MM.1S (cell line): Measurements from ENCODE around the gene SLC7A1.

Source experiments
- DNase-seq: peaks from one replicate; pipeline ENCODE4 v3.0.0-alpha.2; 2015
- H2AFZ ChIP-seq: fragments of 300-600 bp; sonication (generic); 2 replicates; pipeline ENCODE4 v1.6.0; 2016; ENCODE audit warnings: antibody characterized with exemption, low read length
- H3F3A ChIP-seq: fragments of 300-600 bp; sonication (generic); 2 replicates; pipeline ENCODE4 v1.6.1; 2016; ENCODE audit warnings: mild to moderate bottlenecking, antibody characterized with exemption, low read length, moderate library complexity, mixed read lengths; ENCODE audit not compliant: insufficient read depth
- H3K27ac ChIP-seq: fragments of 300-600 bp; sonication (generic); 2 replicates; pipeline ENCODE4 v1.5.1; 2016; ENCODE audit warnings: mild to moderate bottlenecking, low read length
- H3K27me3 ChIP-seq: fragments of 300-600 bp; sonication (generic); replicated peaks from 2 replicates; pipeline ENCODE4 v1.6.0; 2016; ENCODE audit warnings: low read length; ENCODE audit not compliant: insufficient read depth
- H3K36me3 ChIP-seq: fragments of 300-600 bp; sonication (generic); replicated peaks from 2 replicates; pipeline ENCODE4 v1.6.1; 2016; ENCODE audit warnings: mild to moderate bottlenecking, low read length, mixed read lengths; ENCODE audit not compliant: insufficient read depth
- H3K4me1 ChIP-seq: fragments of 300-600 bp; sonication (generic); 2 replicates; pipeline ENCODE4 v1.6.1; 2016; ENCODE audit warnings: low read length, mixed read lengths
- H3K4me2 ChIP-seq: fragments of 300-600 bp; sonication (generic); 2 replicates; pipeline ENCODE4 v1.6.0; 2016; ENCODE audit warnings: low read depth, low read length
- H3K4me3 ChIP-seq: fragments of 300-600 bp; sonication (generic); 2 replicates; pipeline ENCODE4 v1.5.1; 2016; ENCODE audit warnings: low read length, mixed read lengths
- H3K79me2 ChIP-seq: fragments of 300-600 bp; sonication (generic); 2 replicates; pipeline ENCODE4 v1.6.1; 2016; ENCODE audit warnings: mixed run types, low read length, mixed read lengths
- H3K9ac ChIP-seq: fragments of 300-600 bp; sonication (generic); 2 replicates; pipeline ENCODE4 v1.6.1; 2016; ENCODE audit warnings: low read length, mixed read lengths
- H3K9me2 ChIP-seq: fragments of 300-600 bp; sonication (generic); replicated peaks from 2 replicates; pipeline ENCODE4 v1.6.1; 2016; ENCODE audit warnings: mild to moderate bottlenecking, low read length, mixed read lengths; ENCODE audit not compliant: insufficient read depth
- H3K9me3 ChIP-seq: fragments of 300-600 bp; sonication (generic); replicated peaks from 2 replicates; pipeline ENCODE4 v1.6.1; 2016; ENCODE audit warnings: mild to moderate bottlenecking, low read length, mixed read lengths; ENCODE audit not compliant: insufficient read depth
- H4K20me1 ChIP-seq: fragments of 300-600 bp; sonication (generic); 2 replicates; pipeline ENCODE4 v1.6.1; 2016; ENCODE audit warnings: mild to moderate bottlenecking, low read length, moderate library complexity, mixed read lengths; ENCODE audit not compliant: insufficient read depth
- EZH2 ChIP-seq: fragments of 300-600 bp; sonication (generic); optimal IDR thresholded peaks from 2 replicates; pipeline ENCODE3; 2017; ENCODE audit warnings: low read depth, mild to moderate bottlenecking, antibody characterized with exemption, low read length, mixed read lengths
- EZH2phosphoT487 ChIP-seq: fragments of 300-600 bp; sonication (generic); IDR thresholded peaks from 2 replicates; pipeline ENCODE4 v1.6.1; 2018; ENCODE audit warnings: antibody characterized with exemption, low read length
- TF ChIP-seq, protein P1 (sequence below): fragments of 300-600 bp; sonication (generic); IDR thresholded peaks from 2 replicates; pipeline ENCODE4 v1.5.1; 2016; ENCODE audit warnings: antibody characterized with exemption, low read length, mixed read lengths

Gene SLC7A1

DNA sequence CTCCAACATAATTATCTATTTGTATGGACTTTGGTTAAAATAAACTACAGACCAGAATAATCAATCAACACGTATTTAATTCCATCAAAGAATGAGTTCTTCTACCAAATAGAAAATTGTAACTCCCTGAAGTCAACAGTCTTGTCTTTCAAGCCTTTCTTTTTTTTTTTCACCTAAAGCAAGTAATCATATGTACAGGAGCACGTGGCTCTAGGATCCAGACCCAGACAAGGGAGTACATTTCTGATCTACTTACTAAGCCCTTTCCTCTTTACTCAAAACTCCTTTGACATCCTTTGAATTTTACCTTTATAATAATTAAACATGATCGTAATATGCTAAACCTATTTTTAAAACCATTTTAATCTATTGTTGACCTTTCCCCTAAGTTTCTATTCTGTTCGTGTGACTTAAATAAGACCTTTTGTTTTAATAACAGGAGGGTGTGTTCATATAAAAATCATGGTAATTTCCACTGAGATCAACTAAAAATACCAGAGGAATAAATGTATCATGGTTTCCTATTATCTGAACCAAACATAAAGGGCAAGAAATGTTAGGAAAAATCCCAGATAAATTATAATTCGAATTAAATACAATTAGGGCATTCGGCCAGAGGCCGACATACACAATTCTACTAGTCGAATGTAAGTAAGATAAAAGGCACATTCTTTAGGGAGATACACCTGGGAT is 1.7 kb downstream of the SLC7A1 start:
- no peaks in the 10 kb centered on the region for H3K9me3 ChIP-seq
- H3K4me2 ChIP-seq = peak overlapping the region; percentile 52
- H3K27me3 ChIP-seq = no peaks in the 10 kb centered on the region
- H3K4me1 ChIP-seq = no peaks in the 10 kb centered on the region
- no peaks in the 10 kb centered on the region for H3K36me3 ChIP-seq
- no peaks in the 10 kb centered on the region for H3K9me2 ChIP-seq
- H3K4me3 ChIP-seq = peak overlapping the region; percentile 75
- H3K79me2 ChIP-seq = peaks cover 64% of the 10 kb centered on the region
- H2AFZ ChIP-seq = no peak overlapping the region
- H3F3A ChIP-seq = no peaks in the 10 kb centered on the region
- no peak for DNase-seq
- no peak for TF ChIP-seq EZH2phosphoT487
- no peak for TF ChIP-seq EZH2
- TF ChIP-seq, protein P1, sequence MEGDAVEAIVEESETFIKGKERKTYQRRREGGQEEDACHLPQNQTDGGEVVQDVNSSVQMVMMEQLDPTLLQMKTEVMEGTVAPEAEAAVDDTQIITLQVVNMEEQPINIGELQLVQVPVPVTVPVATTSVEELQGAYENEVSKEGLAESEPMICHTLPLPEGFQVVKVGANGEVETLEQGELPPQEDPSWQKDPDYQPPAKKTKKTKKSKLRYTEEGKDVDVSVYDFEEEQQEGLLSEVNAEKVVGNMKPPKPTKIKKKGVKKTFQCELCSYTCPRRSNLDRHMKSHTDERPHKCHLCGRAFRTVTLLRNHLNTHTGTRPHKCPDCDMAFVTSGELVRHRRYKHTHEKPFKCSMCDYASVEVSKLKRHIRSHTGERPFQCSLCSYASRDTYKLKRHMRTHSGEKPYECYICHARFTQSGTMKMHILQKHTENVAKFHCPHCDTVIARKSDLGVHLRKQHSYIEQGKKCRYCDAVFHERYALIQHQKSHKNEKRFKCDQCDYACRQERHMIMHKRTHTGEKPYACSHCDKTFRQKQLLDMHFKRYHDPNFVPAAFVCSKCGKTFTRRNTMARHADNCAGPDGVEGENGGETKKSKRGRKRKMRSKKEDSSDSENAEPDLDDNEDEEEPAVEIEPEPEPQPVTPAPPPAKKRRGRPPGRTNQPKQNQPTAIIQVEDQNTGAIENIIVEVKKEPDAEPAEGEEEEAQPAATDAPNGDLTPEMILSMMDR = no peak
- peak overlapping the region; percentile 80; the same call in 1 of the 2 replicates for H3K9ac ChIP-seq
- no peak overlapping the region for H3K27ac ChIP-seq
- H4K20me1 ChIP-seq = no peaks in the 10 kb centered on the region; the same call in 1 of the 2 replicates

DNA sequence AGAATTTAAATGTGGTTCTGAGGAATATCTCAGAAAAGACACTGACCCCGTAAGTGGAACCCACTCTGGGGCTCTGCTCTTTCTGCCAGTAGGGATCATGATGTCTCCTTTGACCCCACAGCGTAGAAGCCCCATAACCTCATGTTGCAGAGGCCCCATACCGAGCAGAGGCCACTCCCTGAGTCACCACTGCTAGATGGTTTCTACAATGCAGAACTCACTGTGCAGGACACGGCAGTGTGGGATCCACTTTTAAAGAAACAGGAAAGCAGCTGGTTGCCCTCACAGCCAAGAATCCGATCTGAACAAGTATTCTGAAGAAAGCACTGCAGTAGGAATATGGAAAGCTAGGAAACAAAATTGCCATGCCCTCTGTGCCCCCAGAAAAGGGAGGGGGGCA is 4.2 kb downstream of the SLC7A1 start:
- TF ChIP-seq, protein P1 = no peak
- no peak for TF ChIP-seq EZH2phosphoT487
- TF ChIP-seq EZH2 = no peak
- Histone ChIP-seq H3K27me3 (no peaks in the 10 kb centered on the region), H3K4me2 (no peak overlapping the region), H3F3A (no peaks in the 10 kb centered on the region), H3K9me2 (no peaks in the 10 kb centered on the region), H3K4me3 (no peak overlapping the region), H3K27ac (no peak overlapping the region), H3K79me2 (peaks cover 88% of the 10 kb centered on the region), H3K9ac (no peak overlapping the region), H2AFZ (no peak overlapping the region), H3K4me1 (no peaks in the 10 kb centered on the region), H3K9me3 (no peaks in the 10 kb centered on the region), H4K20me1 (no peaks in the 10 kb centered on the region; the same call in 1 of the 2 replicates), H3K36me3 (no peaks in the 10 kb centered on the region)
- no peak for DNase-seq

DNA sequence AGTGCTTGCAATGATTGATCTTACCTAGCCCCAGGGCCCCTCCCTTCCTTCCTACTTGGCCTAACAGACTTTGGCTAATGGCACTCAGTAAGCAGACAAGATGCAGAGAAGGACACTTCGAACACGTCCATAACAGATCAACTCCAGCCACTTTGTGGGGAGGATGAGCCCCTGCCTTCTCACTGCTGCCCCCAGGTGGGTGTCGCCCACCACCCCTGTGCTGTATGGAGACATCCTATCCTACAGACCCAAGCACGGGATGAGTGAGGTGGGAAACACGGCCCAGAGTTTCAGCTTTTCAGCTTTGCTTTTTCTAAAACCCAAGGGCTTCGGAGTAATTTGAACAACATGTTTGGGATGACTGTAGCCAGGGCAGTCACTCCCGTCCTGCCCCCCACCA is 5.5 kb downstream of the SLC7A1 start:
- H3K4me3 ChIP-seq = no peak overlapping the region
- DNase-seq = no peak
- no peaks in the 10 kb centered on the region for H3K9me3 ChIP-seq
- H3K27ac ChIP-seq = no peak overlapping the region
- H3K36me3 ChIP-seq = no peaks in the 10 kb centered on the region
- TF ChIP-seq EZH2 (no peak), EZH2phosphoT487 (no peak)
- TF ChIP-seq, protein P1 = no peak
- H3K27me3 ChIP-seq = no peaks in the 10 kb centered on the region
- peaks cover 100% of the 10 kb centered on the region for H3K79me2 ChIP-seq
- H3K4me1 ChIP-seq = no peaks in the 10 kb centered on the region
- H4K20me1 ChIP-seq = no peaks in the 10 kb centered on the region; the same call in 1 of the 2 replicates
- no peak overlapping the region for H2AFZ ChIP-seq
- no peaks in the 10 kb centered on the region for H3K9me2 ChIP-seq
- no peak overlapping the region for H3K4me2 ChIP-seq
- H3F3A ChIP-seq = no peaks in the 10 kb centered on the region
- H3K9ac ChIP-seq = no peak overlapping the region
